Uterus (tissue), 2 donors: ENCODE measurements around the gene RPS19.

ENCODE experiments used
- CTCF ChIP-seq, 4 experiments: fragments of 200-600 bp in 2 of 4; fragments of 450-650 bp in 2 of 4; sonication (generic) in 2 of 4; IDR thresholded peaks; one replicate each; pipeline ENCODE4 v1.5.1; 2016 to 2019; ENCODE audit warnings: antibody characterized with exemption in 4 of 4, mild to moderate bottlenecking in 2 of 4, moderate library complexity in 1 of 4
- POLR2A ChIP-seq, 2 donors: fragments of 450-650 bp; IDR thresholded peaks; one replicate each; pipeline ENCODE4 v1.6.1; 2016; ENCODE audit warnings: antibody characterized with exemption in 2 of 2, mild to moderate bottlenecking in 1 of 2, moderate library complexity in 1 of 2

DNA sequence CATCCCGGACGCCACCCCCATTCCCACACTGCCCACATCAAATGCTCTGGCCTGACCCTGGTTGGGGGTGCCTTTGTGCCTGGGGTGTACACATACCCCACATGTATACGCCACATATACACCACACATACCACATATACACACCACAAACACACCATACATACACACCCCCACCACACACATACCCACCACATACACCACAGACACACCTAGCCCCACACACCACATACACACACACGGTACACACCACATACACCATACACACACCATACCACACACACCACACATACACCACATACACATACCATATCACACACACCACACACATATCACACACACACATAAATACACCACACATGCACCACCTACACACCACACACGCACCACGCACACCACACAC, 58.0 kb downstream of the RPS19 start:
- TF ChIP-seq CTCF (IDR thresholded peaks at IDR 0.05), result no peak
- no peak for TF ChIP-seq POLR2A (IDR thresholded peaks at IDR 0.05)
